GM12891 (cell line): ENCODE results near the gene IQSEC3.

Experiments used
- PAX5 ChIP-seq: IDR thresholded peaks from 2 replicates; pipeline ENCODE4 v1.6.1; 2011; ENCODE audit warnings: low read length, moderate library complexity, mild to moderate bottlenecking; ENCODE audit not compliant: insufficient read depth, severe bottlenecking
- POLR2A ChIP-seq: IDR thresholded peaks from 2 replicates; pipeline ENCODE4 v1.6.1; 2011; ENCODE audit warnings: low read depth, low read length, control low read depth
- POLR2AphosphoS5 ChIP-seq: IDR thresholded peaks from 2 replicates; pipeline ENCODE4 v1.6.1; 2011; ENCODE audit warnings: low read depth, low read length, control low read depth
- SPI1 ChIP-seq: IDR thresholded peaks from 2 replicates; pipeline ENCODE4 v1.6.1; 2011; ENCODE audit warnings: low read depth, low read length, control low read depth
- TAF1 ChIP-seq: IDR thresholded peaks from 2 replicates; pipeline ENCODE4 v1.6.1; 2011; ENCODE audit warnings: low read depth, low read length, control low read depth

GRCh38 chr12:169528-170370 lies 103.2 kb downstream of the IQSEC3 start:
- TF ChIP-seq SPI1 (no peak), POLR2A (no peak), POLR2AphosphoS5 (no peak), TAF1 (no peak), PAX5 (no peak)
